ENCODE measurements around the gene MAPKBP1.

Gene MAPKBP1

GRCh38 chr15:41806291-41807181 is 32.3 kb downstream of the MAPKBP1 start:
- DNase-seq (ENCODE audit: low read depth) = no peak

DNA sequence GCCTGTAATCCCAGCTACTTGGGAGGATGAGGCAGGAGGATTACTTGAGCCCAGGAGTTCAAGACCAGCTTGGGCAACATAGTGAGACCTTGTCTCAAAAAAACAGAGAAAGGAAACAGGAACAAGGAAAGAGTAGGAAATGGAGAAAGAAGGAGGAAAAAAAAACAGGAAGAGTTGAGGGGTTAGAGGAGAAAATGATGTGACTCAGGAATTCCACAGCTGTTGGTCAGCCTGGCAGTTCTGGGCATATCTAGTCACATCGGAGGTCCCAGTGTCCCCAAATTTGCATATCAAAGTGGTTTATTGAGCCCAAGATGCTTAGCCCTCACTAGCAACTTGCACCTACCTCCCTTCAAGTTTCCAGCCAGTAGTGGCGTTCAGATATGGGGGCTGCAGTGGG is 34.8 kb downstream of the MAPKBP1 start:
- DNase-seq (ENCODE audit: low read depth) = no peak

DNA sequence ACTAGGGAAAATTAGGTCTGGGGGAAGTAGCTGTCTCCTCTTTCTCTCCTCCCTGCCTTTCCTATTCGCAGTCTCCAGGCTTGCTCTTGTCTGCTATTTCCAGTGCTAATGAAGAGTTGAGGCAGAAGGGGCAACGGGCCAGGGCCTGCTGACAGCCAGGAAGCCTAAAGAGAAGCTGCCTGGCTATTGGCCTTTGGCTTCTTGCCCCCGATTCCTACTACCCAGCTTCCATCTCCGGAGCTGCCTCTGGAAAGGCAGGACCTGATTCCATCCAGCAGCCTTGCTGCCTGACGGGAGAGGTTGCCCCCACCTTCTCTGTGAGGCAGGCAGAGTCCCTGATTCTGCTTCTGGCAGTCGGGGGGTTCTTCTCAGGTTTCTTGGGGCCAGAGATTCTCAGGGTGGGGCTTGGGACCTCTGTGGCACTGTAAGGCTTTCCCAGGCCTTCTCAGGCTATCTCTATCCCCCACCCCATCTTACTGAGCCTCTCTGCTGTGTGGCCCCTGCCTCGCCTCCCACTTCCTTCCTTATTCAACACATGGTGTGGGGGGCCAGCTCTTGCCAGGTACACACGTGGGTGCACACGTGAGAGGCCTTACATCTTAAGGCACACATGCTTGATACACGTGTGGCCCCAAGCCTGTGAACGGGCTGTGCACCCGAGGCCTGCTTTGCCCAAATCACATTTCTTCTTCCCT is 35.4 kb downstream of the MAPKBP1 start:
- DNase-seq (ENCODE audit: low read depth) = no peak

- no peak for DNase-seq (ENCODE audit: low read depth)
These were observed 36.6 kb downstream of the MAPKBP1 start for GRCh38 chr15:41810651-41811431.

DNA sequence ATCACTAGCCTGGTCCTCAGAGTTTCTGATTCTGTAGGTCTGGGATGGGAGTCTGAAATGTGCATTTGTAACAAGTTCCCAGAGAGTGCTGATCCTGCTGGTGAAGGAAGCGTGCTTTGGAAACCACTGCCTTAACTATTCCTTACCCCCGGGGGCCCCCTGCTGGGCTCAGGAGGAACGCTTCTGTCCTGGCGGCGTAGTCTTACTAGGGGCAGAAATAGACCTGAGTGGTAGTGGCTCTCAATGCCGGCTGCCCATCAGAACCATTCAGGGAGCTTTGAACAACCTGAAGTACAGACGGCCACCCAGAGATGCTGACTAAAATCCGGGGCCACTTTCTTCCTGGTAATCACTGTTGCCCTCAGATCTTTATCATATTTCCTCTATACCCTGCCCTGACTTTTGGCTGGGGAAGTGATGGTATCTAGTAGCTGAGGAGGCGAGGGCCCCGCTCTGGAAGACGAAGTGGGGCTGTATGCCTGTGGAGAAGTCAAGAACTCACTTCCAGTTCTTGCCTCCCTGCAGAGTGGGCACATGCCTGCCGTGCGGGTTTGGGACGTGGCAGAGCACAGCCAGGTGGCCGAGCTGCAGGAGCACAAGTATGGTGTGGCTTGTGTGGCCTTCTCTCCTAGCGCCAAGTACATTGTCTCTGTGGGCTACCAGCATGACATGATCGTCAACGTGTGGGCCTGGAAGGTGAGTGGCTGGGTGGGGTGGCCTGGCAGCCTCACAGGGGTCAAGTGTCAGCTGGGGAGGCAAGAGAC is 37.3 kb downstream of the MAPKBP1 start:
- peak; percentile 81 for DNase-seq (ENCODE audit: low read depth)

- DNase-seq (ENCODE audit: low read depth) = no peak
These were observed 38.6 kb downstream of the MAPKBP1 start for GRCh38 chr15:41812820-41813375.

- DNase-seq (ENCODE audit: low read depth) = no peak
These were observed 39.1 kb downstream of the MAPKBP1 start for GRCh38 chr15:41813426-41813825.

DNA sequence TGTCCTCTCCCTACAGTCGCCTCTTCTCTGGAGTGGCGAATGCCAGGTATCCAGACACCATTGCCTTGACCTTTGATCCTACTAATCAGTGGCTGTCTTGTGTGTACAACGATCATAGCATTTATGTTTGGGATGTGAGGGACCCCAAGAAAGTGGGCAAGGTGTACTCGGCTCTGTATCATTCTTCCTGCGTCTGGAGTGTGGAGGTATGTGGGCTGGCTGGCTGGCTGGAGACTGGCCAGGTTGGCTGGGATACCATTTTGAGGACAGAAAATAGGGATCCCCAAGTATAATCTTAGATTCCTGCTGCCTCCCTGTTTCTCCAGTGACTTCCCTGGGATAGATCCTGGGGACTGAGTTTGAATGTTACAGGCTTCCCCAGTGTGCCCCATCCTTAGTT is 40.2 kb downstream of the MAPKBP1 start:
- DNase-seq (ENCODE audit: low read depth) = no peak

DNA sequence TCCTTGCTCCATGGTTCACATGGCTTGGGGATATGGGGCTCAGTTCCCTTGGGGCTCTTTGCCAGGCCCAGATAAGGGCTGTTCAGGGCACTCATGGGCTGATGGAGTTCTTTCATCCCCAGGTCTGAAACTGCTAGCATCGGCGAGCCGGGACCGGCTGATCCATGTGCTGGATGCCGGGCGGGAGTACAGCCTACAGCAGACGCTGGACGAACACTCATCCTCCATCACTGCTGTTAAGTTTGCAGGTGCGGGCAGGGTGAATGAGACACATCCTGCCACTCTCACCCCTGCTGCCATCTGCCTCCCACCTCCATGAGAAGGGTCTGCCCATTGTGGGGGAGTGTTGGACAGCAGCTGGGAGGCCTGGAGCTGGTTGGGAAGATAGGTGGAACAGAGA is 42.5 kb downstream of the MAPKBP1 start:
- no peak for DNase-seq (ENCODE audit: low read depth)

GRCh38 chr15:41817327-41817726 is 43.0 kb downstream of the MAPKBP1 start:
- DNase-seq (ENCODE audit: low read depth) = no peak

GRCh38 chr15:41817781-41818180 is 43.5 kb downstream of the MAPKBP1 start:
- no peak for DNase-seq (ENCODE audit: low read depth)

DNA sequence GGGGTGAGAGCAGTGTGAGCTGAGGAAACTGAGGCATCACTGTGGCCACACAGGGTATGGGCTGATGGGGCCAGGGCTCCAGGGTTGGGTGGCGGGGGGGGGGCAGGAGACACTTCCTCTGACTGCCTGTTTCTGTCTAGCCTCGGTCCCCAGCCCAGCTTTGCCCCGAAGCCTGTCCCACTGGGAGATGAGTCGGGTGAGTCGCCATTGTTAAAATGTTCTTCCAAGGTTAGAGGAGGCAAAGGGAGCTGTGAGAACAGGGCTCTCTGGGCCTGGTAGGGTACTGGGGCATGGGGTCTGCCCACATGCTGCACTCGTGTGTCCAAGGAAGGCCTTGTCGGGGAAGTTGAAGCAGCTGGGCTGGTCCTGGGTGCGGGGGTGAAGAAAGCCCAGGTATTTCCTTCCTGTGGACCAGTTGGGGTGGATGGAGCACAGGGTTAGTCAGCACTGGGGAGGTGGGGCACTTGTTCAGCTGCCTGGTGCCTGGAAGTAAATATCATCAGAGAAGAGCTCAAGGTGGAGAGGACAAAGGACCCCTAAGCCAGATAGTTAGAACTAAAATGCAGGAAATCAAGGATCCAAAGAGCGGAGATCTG is 45.3 kb downstream of the MAPKBP1 start:
- DNase-seq (ENCODE audit: low read depth) = no peak

DNA sequence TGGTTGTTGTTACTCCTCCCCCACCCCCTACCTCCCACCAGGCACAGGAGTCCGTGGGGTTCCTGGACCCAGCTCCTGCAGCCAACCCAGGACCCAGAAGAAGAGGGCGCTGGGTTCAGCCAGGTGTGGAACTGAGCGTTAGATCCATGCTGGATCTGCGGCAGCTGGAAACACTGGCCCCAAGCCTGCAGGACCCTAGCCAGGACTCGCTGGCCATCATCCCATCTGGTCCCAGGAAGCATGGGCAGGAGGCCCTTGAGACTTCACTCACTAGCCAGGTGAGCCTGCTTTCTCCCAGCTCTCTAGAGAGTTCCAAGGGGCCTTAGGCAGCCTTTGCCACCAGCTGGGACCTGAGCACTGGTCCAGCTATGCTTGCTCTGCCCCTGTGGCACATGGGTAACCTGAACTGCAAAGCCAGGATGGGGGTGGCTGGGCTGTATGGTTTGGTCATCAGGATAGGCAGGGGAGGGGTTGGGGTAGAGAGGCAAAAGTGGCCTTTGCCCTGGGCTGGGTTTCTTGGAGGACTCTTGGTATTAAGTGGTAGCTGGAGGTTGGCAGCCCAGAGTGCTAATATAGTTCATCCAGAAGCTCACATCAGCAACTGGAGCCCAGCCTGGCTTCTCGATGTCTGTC is 46.6 kb downstream of the MAPKBP1 start:
- DNase-seq (ENCODE audit: low read depth) = no peak

DNA sequence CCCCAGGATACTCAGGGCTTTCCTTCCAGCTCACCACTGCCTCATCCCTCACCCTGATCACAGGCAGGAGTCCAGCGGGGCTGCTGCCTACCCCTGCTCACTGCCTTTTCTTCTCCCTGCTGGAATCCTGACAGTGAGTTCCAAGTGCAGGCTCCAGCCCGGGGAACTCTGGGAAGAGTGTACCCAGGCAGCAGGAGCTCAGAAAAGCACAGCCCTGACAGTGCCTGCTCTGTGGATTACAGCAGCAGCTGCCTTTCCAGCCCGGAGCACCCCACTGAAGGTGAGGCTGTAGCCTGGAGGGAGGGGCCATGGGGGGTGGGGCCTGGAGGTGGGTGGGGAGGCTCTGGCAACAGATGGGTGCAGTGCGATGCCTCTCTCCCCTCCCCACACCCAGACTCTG is 47.5 kb downstream of the MAPKBP1 start:
- no peak for DNase-seq (ENCODE audit: low read depth)

GRCh38 chr15:41822471-41822870 is 48.2 kb downstream of the MAPKBP1 start:
- no peak for DNase-seq (ENCODE audit: low read depth)

DNA sequence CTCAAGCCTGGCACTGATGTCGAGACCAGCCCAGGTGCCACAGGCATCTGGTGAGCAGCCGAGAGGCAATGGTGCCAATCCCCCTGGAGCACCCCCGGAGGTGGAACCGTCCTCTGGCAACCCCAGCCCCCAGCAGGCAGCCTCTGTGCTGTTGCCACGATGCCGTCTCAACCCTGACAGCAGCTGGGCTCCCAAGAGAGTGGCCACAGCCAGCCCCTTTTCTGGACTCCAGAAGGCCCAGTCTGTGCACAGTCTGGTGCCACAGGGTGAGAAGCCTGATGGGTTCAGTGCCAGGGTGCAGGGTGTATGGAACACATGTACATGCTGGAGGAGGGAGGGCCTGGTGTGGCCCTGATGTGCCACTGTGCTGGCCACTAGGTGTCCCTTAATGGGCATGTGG is 48.7 kb downstream of the MAPKBP1 start:
- no peak for DNase-seq (ENCODE audit: low read depth)

DNA sequence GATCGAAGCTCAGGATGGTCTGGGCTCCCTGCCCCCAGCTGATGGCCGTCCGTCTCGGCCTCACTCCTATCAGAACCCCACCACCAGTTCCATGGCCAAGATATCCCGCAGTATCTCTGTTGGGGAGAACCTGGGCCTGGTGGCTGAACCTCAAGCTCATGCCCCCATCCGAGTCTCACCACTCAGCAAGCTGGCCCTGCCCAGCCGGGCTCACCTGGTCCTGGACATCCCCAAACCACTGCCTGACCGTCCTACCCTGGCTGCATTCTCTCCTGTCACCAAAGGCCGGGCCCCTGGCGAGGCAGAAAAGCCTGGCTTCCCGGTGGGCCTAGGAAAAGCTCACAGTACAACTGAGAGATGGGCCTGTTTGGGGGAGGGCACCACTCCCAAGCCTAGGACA is 49.2 kb downstream of the MAPKBP1 start:
- DNase-seq (ENCODE audit: low read depth) = no peak

DNA sequence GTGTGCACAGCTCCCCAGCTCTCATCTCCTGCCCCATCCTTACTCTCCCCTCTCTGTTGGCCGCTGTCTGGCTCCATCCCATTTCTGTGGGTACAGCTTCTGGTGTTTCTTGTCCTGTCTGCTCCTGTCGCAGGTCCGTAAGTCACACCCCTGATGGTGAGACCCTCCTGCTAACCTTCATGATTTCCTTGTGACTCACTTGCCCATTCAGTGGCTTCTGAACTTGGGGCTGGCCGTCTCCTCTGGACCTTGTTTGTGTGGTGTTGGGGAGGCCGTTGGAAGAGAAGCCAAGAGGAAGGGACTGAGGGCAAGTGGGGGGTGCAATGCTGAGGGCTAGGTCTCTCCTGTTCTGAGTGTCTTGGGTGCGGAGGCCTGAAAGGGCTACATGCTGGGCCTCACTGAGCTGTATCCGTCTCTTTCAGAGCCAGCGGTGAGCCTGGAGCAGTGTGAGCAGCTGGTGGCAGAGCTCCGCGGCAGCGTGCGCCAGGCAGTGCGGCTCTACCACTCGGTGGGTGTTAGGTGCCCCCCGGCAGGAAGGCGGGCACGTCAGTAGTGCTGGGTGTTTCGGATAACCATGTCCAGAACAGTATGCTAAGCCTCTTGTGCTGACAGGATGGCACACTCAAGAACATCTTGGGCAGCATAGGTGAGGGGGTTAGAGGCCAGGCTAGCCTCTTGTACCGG is 49.9 kb downstream of the MAPKBP1 start:
- DNase-seq (ENCODE audit: low read depth) = no peak

GRCh38 chr15:41825145-41825544 is 50.9 kb downstream of the MAPKBP1 start:
- DNase-seq (ENCODE audit: low read depth) = no peak
